Ishikawa (cell line): Measurements from ENCODE around the gene OPCML.

Experiments
- REST ChIP-seq: IDR thresholded peaks from 2 replicates; pipeline ENCODE4 v1.6.1; 2012; ENCODE audit warnings: low read depth, mild to moderate bottlenecking
- TAF1 ChIP-seq: IDR thresholded peaks from 2 replicates; pipeline ENCODE4 v1.6.1; 2012; ENCODE audit warnings: low read depth, mild to moderate bottlenecking

GRCh38 chr11:133038850-133039249 is 493.5 kb downstream of the OPCML start:
- TF ChIP-seq REST, result no peak
- TF ChIP-seq TAF1, result no peak
